HepG2 (cell line): ENCODE data around the gene RNF149. TPM values are rescaled to one million over a fixed set of nuclear protein-coding genes. Genes with fewer than 3 reads are reported as not detected.

Source experiments
- ARNTL ChIP-seq: sonication (generic); formaldehyde crosslinking; IDR thresholded peaks from 2 replicates; pipeline ENCODE4 v1.4.0; 2020; ENCODE audit warnings: mild to moderate bottlenecking, missing genetic modification reagents
- BCL6 ChIP-seq: IDR thresholded peaks from 2 replicates; pipeline ENCODE4 v1.6.1; 2016; ENCODE audit warnings: missing genetic modification reagents, missing compliant biosample characterization
- CCAR2 ChIP-seq: fragments of 200-400 bp; formaldehyde crosslinking; optimal IDR thresholded peaks from 2 replicates; pipeline ENCODE3; 2018; ENCODE audit warnings: low read depth, mild to moderate bottlenecking, low read length, moderate library complexity
- ERF ChIP-seq: IDR thresholded peaks from 2 replicates; pipeline ENCODE4 v1.6.1; 2018; ENCODE audit warnings: missing biosample characterization, missing genetic modification reagents
- HDAC6 ChIP-seq: fragments of 200-600 bp; sonication (generic); IDR thresholded peaks from 2 replicates; pipeline ENCODE4 v1.7.0; 2017; ENCODE audit warnings: mild to moderate bottlenecking, antibody characterized with exemption, low read length, low read depth
- JDP2 ChIP-seq: sonication (generic); formaldehyde crosslinking; IDR thresholded peaks from 2 replicates; pipeline ENCODE4 v1.8.1; 2022; ENCODE audit warnings: missing genetic modification reagents, borderline replicate concordance
- KDM5A ChIP-seq: fragments of 200-600 bp; sonication (generic); IDR thresholded peaks from 2 replicates; pipeline ENCODE4 v1.7.0; 2018; ENCODE audit warnings: antibody characterized with exemption, mild to moderate bottlenecking, low read length, borderline replicate concordance
- MED1 ChIP-seq: sonication (generic); formaldehyde crosslinking; IDR thresholded peaks from 2 replicates; pipeline ENCODE4 v1.4.0; 2020; ENCODE audit warnings: missing genetic modification reagents
- MED13 ChIP-seq: sonication (generic); formaldehyde crosslinking; IDR thresholded peaks from 2 replicates; pipeline ENCODE4 v1.5.0; 2020; ENCODE audit warnings: missing genetic modification reagents
- NRL ChIP-seq: sonication (generic); formaldehyde crosslinking; IDR thresholded peaks from 2 replicates; pipeline ENCODE4 v1.5.0; 2020; ENCODE audit warnings: missing genetic modification reagents, mild to moderate bottlenecking, moderate library complexity, borderline replicate concordance
- PCBP2 ChIP-seq: fragments of 200-400 bp; formaldehyde crosslinking; optimal IDR thresholded peaks from 2 replicates; pipeline ENCODE3; 2018; ENCODE audit warnings: low read length, low read depth; ENCODE audit not compliant: poor library complexity, severe bottlenecking
- REL ChIP-seq: sonication (generic); formaldehyde crosslinking; conservative IDR thresholded peaks from 2 replicates; pipeline ENCODE4 v1.8.0; 2022; ENCODE audit warnings: mild to moderate bottlenecking, missing genetic modification reagents, moderate library complexity
- RFXAP ChIP-seq: sonication (generic); formaldehyde crosslinking; IDR thresholded peaks from 2 replicates; pipeline ENCODE4 v1.4.0; 2020; ENCODE audit warnings: missing genetic modification reagents, borderline replicate concordance
- SALL2 ChIP-seq: sonication (generic); formaldehyde crosslinking; IDR thresholded peaks from 2 replicates; pipeline ENCODE4 v1.8.1; 2023; ENCODE audit warnings: mild to moderate bottlenecking, missing genetic modification reagents, inconsistent platforms
- SETDB1 ChIP-seq: sonication (generic); formaldehyde crosslinking; IDR thresholded peaks from 2 replicates; pipeline ENCODE4 v1.5.1; 2020; ENCODE audit warnings: missing genetic modification reagents, mild to moderate bottlenecking, borderline replicate concordance
- TAF1 ChIP-seq: sonication (generic); formaldehyde crosslinking; IDR thresholded peaks from 2 replicates; pipeline ENCODE4 v1.4.0; 2020; ENCODE audit warnings: missing genetic modification reagents
- ZMAT3 ChIP-seq: sonication (generic); formaldehyde crosslinking; conservative IDR thresholded peaks from 2 replicates; pipeline ENCODE4 v1.7.0; 2021; ENCODE audit warnings: missing genetic modification reagents
- ZMYM3 ChIP-seq: sonication (generic); formaldehyde crosslinking; IDR thresholded peaks from 2 replicates; pipeline ENCODE4 v1.5.1; 2020; ENCODE audit warnings: mild to moderate bottlenecking, missing genetic modification reagents
- ZMYM4 ChIP-seq: sonication (generic); formaldehyde crosslinking; IDR thresholded peaks from 2 replicates; pipeline ENCODE4 v1.8.1; 2023; ENCODE audit warnings: mild to moderate bottlenecking, missing genetic modification reagents
- ZNF232 ChIP-seq: sonication (generic); formaldehyde crosslinking; IDR thresholded peaks from 2 replicates; pipeline ENCODE4 v1.4.0; 2020; ENCODE audit warnings: missing genetic modification reagents, borderline replicate concordance
- ZNF563 ChIP-seq: sonication (generic); formaldehyde crosslinking; IDR thresholded peaks from 2 replicates; pipeline ENCODE4 v1.8.0; 2022; ENCODE audit warnings: mild to moderate bottlenecking, moderate library complexity, missing genetic modification reagents
- ZNF674 ChIP-seq: sonication (generic); formaldehyde crosslinking; IDR thresholded peaks from 2 replicates; pipeline ENCODE4 v1.5.0; 2020; ENCODE audit warnings: low read depth, mild to moderate bottlenecking, missing genetic modification reagents
- ZSCAN20 ChIP-seq: sonication (generic); formaldehyde crosslinking; IDR thresholded peaks from 2 replicates; pipeline ENCODE4 v1.4.0; 2020; ENCODE audit warnings: missing genetic modification reagents, mild to moderate bottlenecking, borderline replicate concordance
- ZSCAN25 ChIP-seq: sonication (generic); formaldehyde crosslinking; IDR thresholded peaks from 2 replicates; pipeline ENCODE4 v1.8.0; 2022; ENCODE audit warnings: mild to moderate bottlenecking, missing genetic modification reagents
- polyA plus RNA-seq, 8 experiments: library from polyadenylated mRNA; depleted of rRNA in 3 of 8; stranded (reverse) in 7 of 8; unstranded in 1 of 8; fragments of >200 nt; fragmentation: Illumina TruSeq in 4 of 8; extraction: Trizol in 4 of 8; gene quantifications; 2 replicates each; pipeline versions ENCODE4 v1.2.1 to v1.2.3, GENCODE V29; 2011 to 2016; ENCODE audit warnings: low read depth in 4 of 8, missing spikeins in 1 of 8, mixed read lengths in 1 of 8; ENCODE audit not compliant: insufficient read depth in 1 of 8
- total RNA-seq, 5 experiments: library from RNA; depleted of rRNA; stranded (reverse); fragments of >200 nt; fragmentation: Illumina TruSeq; extraction: Trizol; gene quantifications; 2 replicates each; pipeline ENCODE4 v1.2.3, GENCODE V29; 2016; ENCODE audit warnings: low read depth in 1 of 5
- TF ChIP-seq, protein P1 (sequence below): sonication (generic); formaldehyde crosslinking; IDR thresholded peaks from 2 replicates; pipeline ENCODE4 v1.4.0; 2020; ENCODE audit warnings: mild to moderate bottlenecking, missing genetic modification reagents, borderline replicate concordance
- TF ChIP-seq, protein P2 (sequence below): IDR thresholded peaks from 2 replicates; pipeline ENCODE4 v1.6.1; 2016
- TF ChIP-seq, protein P3 (sequence below): sonication (generic); formaldehyde crosslinking; IDR thresholded peaks from 2 replicates; pipeline ENCODE4 v1.4.0; 2020; ENCODE audit warnings: missing genetic modification reagents

The RNF149 gene
- total and polyA plus RNA-seq, 2 of the 13 experiments (the other 11 are each of a cell fraction or from before 2014, with no cell fraction given) = 87.6 to 109 TPM

DNA sequence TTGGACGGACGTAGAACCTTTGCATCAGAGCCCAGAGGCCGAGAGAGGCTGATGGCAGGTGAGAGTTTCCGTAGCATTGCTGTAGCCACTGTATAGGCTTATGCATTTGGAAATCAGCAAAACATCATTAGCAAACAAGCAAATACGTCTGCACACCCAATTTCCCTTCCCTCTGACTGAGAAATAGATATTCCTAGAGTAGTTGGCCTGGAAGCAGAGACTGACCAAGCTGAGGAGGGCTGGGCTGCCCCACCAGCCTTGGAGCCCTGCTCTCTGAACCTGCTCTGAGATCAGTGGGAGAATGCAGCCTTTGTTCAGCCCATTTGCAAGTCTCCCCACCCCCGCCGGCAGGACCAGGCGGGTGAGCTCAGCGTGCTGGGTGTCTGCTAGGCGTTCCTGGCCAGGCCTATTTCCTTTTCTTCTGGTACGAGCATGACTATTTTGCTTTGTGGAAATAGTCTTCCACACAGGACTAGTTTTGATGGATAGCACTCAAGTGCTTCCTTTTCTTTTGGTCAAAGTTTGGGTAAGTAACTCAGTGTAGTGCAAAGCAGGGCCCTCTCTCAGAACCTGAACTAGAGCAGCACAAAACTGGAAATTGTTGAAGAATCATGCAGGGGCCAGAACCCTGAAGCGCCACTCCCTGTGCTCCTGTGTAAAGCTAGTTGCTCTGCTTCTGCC lies 21.9 kb upstream of the RNF149 start (continued):
- TF ChIP-seq TAF1 (CRISPR knock-in tag) = peak; percentile 45; the same call in 1 of the 2 replicates
- no peak for TF ChIP-seq ZSCAN20 (CRISPR knock-in tag)
- TF ChIP-seq HDAC6 = no peak
- TF ChIP-seq ZMAT3 = peak; percentile 16; the same call in 1 of the 2 replicates
- TF ChIP-seq ERF (CRISPR knock-in tag) = no peak; the same call in 1 of the 2 replicates
- TF ChIP-seq REL = no peak
- TF ChIP-seq ARNTL (CRISPR knock-in tag) = peak; percentile 74
- no peak for TF ChIP-seq KDM5A
- TF ChIP-seq SETDB1 (CRISPR knock-in tag) = no peak
- peak; percentile 70 for TF ChIP-seq ZMYM4 (CRISPR knock-in tag)
- no peak for TF ChIP-seq CCAR2
- no peak for TF ChIP-seq RFXAP (CRISPR knock-in tag)
- peak; percentile 83; the same call in 1 of the 2 replicates for TF ChIP-seq ZMYM3
- TF ChIP-seq, protein P1, sequence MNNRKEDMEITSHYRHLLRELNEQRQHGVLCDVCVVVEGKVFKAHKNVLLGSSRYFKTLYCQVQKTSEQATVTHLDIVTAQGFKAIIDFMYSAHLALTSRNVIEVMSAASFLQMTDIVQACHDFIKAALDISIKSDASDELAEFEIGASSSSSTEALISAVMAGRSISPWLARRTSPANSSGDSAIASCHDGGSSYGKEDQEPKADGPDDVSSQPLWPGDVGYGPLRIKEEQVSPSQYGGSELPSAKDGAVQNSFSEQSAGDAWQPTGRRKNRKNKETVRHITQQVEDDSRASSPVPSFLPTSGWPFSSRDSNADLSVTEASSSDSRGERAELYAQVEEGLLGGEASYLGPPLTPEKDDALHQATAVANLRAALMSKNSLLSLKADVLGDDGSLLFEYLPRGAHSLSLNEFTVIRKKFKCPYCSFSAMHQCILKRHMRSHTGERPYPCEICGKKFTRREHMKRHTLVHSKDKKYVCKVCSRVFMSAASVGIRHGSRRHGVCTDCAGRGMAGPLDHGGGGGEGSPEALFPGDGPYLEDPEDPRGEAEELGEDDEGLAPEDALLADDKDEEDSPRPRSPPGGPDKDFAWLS (CRISPR knock-in tag) = 0 out of 2 replicates have a peak, but pooled peaks have one; percentile 50
- peak; percentile 76 for TF ChIP-seq MED1 (CRISPR knock-in tag)
- no peak for TF ChIP-seq SALL2
- TF ChIP-seq JDP2 (CRISPR knock-in tag) = no peak
- TF ChIP-seq MED13 (CRISPR knock-in tag) = no peak
- TF ChIP-seq, protein P2, sequence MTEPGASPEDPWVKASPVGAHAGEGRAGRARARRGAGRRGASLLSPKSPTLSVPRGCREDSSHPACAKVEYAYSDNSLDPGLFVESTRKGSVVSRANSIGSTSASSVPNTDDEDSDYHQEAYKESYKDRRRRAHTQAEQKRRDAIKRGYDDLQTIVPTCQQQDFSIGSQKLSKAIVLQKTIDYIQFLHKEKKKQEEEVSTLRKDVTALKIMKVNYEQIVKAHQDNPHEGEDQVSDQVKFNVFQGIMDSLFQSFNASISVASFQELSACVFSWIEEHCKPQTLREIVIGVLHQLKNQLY = peak; percentile 57; the same call in 1 of the 2 replicates
- peak; percentile 65; the same call in 1 of the 2 replicates for TF ChIP-seq ZNF232 (CRISPR knock-in tag)
- no peak; the same call in 1 of the 2 replicates for TF ChIP-seq ZNF563
- TF ChIP-seq PCBP2 = no peak
- TF ChIP-seq, protein P3, sequence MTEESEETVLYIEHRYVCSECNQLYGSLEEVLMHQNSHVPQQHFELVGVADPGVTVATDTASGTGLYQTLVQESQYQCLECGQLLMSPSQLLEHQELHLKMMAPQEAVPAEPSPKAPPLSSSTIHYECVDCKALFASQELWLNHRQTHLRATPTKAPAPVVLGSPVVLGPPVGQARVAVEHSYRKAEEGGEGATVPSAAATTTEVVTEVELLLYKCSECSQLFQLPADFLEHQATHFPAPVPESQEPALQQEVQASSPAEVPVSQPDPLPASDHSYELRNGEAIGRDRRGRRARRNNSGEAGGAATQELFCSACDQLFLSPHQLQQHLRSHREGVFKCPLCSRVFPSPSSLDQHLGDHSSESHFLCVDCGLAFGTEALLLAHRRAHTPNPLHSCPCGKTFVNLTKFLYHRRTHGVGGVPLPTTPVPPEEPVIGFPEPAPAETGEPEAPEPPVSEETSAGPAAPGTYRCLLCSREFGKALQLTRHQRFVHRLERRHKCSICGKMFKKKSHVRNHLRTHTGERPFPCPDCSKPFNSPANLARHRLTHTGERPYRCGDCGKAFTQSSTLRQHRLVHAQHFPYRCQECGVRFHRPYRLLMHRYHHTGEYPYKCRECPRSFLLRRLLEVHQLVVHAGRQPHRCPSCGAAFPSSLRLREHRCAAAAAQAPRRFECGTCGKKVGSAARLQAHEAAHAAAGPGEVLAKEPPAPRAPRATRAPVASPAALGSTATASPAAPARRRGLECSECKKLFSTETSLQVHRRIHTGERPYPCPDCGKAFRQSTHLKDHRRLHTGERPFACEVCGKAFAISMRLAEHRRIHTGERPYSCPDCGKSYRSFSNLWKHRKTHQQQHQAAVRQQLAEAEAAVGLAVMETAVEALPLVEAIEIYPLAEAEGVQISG (CRISPR knock-in tag) = peak; percentile 47; the same call in 1 of the 2 replicates
- peak; percentile 69 for TF ChIP-seq BCL6 (CRISPR knock-in tag)
- peak; percentile 84 for TF ChIP-seq NRL
- no peak for TF ChIP-seq ZSCAN25 (CRISPR knock-in tag)
- TF ChIP-seq ZNF674 (CRISPR knock-in tag) = no peak
